MM.1S (cell line): ENCODE measurements around the gene GH2.

Experiments used
- DNase-seq: peaks from one replicate; pipeline ENCODE4 v3.0.0-alpha.2; 2015
- H2AFZ ChIP-seq: fragments of 300-600 bp; sonication (generic); 2 replicates; pipeline ENCODE4 v1.6.0; 2016; ENCODE audit warnings: antibody characterized with exemption, low read length
- H3F3A ChIP-seq: fragments of 300-600 bp; sonication (generic); 2 replicates; pipeline ENCODE4 v1.6.1; 2016; ENCODE audit warnings: mild to moderate bottlenecking, antibody characterized with exemption, low read length, moderate library complexity, mixed read lengths; ENCODE audit not compliant: insufficient read depth
- H3K27ac ChIP-seq: fragments of 300-600 bp; sonication (generic); 2 replicates; pipeline ENCODE4 v1.5.1; 2016; ENCODE audit warnings: mild to moderate bottlenecking, low read length
- H3K27me3 ChIP-seq: fragments of 300-600 bp; sonication (generic); replicated peaks from 2 replicates; pipeline ENCODE4 v1.6.0; 2016; ENCODE audit warnings: low read length; ENCODE audit not compliant: insufficient read depth
- H3K36me3 ChIP-seq: fragments of 300-600 bp; sonication (generic); replicated peaks from 2 replicates; pipeline ENCODE4 v1.6.1; 2016; ENCODE audit warnings: mild to moderate bottlenecking, low read length, mixed read lengths; ENCODE audit not compliant: insufficient read depth
- H3K4me1 ChIP-seq: fragments of 300-600 bp; sonication (generic); 2 replicates; pipeline ENCODE4 v1.6.1; 2016; ENCODE audit warnings: low read length, mixed read lengths
- H3K4me2 ChIP-seq: fragments of 300-600 bp; sonication (generic); 2 replicates; pipeline ENCODE4 v1.6.0; 2016; ENCODE audit warnings: low read depth, low read length
- H3K4me3 ChIP-seq: fragments of 300-600 bp; sonication (generic); 2 replicates; pipeline ENCODE4 v1.5.1; 2016; ENCODE audit warnings: low read length, mixed read lengths
- H3K79me2 ChIP-seq: fragments of 300-600 bp; sonication (generic); 2 replicates; pipeline ENCODE4 v1.6.1; 2016; ENCODE audit warnings: mixed run types, low read length, mixed read lengths
- H3K9ac ChIP-seq: fragments of 300-600 bp; sonication (generic); 2 replicates; pipeline ENCODE4 v1.6.1; 2016; ENCODE audit warnings: low read length, mixed read lengths
- H3K9me2 ChIP-seq: fragments of 300-600 bp; sonication (generic); replicated peaks from 2 replicates; pipeline ENCODE4 v1.6.1; 2016; ENCODE audit warnings: mild to moderate bottlenecking, low read length, mixed read lengths; ENCODE audit not compliant: insufficient read depth
- H3K9me3 ChIP-seq: fragments of 300-600 bp; sonication (generic); replicated peaks from 2 replicates; pipeline ENCODE4 v1.6.1; 2016; ENCODE audit warnings: mild to moderate bottlenecking, low read length, mixed read lengths; ENCODE audit not compliant: insufficient read depth
- H4K20me1 ChIP-seq: fragments of 300-600 bp; sonication (generic); 2 replicates; pipeline ENCODE4 v1.6.1; 2016; ENCODE audit warnings: mild to moderate bottlenecking, low read length, moderate library complexity, mixed read lengths; ENCODE audit not compliant: insufficient read depth
- CTCF ChIP-seq: fragments of 300-600 bp; sonication (generic); IDR thresholded peaks from 2 replicates; pipeline ENCODE4 v1.5.1; 2016; ENCODE audit warnings: antibody characterized with exemption, low read length, mixed read lengths
- EZH2 ChIP-seq: fragments of 300-600 bp; sonication (generic); optimal IDR thresholded peaks from 2 replicates; pipeline ENCODE3; 2017; ENCODE audit warnings: low read depth, mild to moderate bottlenecking, antibody characterized with exemption, low read length, mixed read lengths
- EZH2phosphoT487 ChIP-seq: fragments of 300-600 bp; sonication (generic); IDR thresholded peaks from 2 replicates; pipeline ENCODE4 v1.6.1; 2018; ENCODE audit warnings: antibody characterized with exemption, low read length

GH2 gene

GRCh38 chr17:63881935-63882601 is at the start of gene GH2:
Gene GH2 (minus strand): TSS chr17:63881944. CDS start chr17:63881801, 143 bp downstream.
- no peak within 1 kb of the TSS for H3K27ac ChIP-seq
- no peak within 1 kb of the TSS for H3K4me3 ChIP-seq
- H3K4me1 ChIP-seq = no peaks in the 10 kb centered on the region
- TF ChIP-seq EZH2 = no peak
- TF ChIP-seq CTCF = peak; percentile 54
- no peak for TF ChIP-seq EZH2phosphoT487
- H3F3A ChIP-seq = no peaks in the 10 kb centered on the region
- H3K27me3 ChIP-seq = peaks cover 20% of the 10 kb centered on the region
- H4K20me1 ChIP-seq = no peaks in the 10 kb centered on the region
- no peak within 1 kb of the TSS for H2AFZ ChIP-seq
- no peak within 1 kb of the TSS for H3K9ac ChIP-seq
- no peaks in the 10 kb centered on the region for H3K36me3 ChIP-seq
- H3K79me2 ChIP-seq = no peaks in the 10 kb centered on the region
- no peaks in the 10 kb centered on the region for H3K9me3 ChIP-seq
- no peaks in the 10 kb centered on the region for H3K9me2 ChIP-seq
- DNase-seq = peak; percentile 53
- 0 out of 2 replicates have a peak within 1 kb of the TSS, but pooled peaks have one; percentile 5 for H3K4me2 ChIP-seq

- DNase-seq = peak; percentile 31
- no peak overlapping the region for H3K27ac ChIP-seq
Observed at GRCh38 chr17:63930951-63931575, 49.3 kb upstream of the GH2 start.

More at GRCh38 chr17:63930951-63931575, 49.3 kb upstream of the GH2 start:
- H4K20me1 ChIP-seq = no peaks in the 10 kb centered on the region
- H3K4me1 ChIP-seq = peaks cover 5% of the 10 kb centered on the region; the same call in 1 of the 2 replicates
- peak overlapping the region; percentile 51; the same call in 1 of the 2 replicates for H3K9ac ChIP-seq
- peak overlapping the region; percentile 85 for H3K4me2 ChIP-seq
- H3K27me3 ChIP-seq = no peaks in the 10 kb centered on the region
- H3K9me3 ChIP-seq = no peaks in the 10 kb centered on the region
- no peaks in the 10 kb centered on the region for H3K9me2 ChIP-seq
- H3K79me2 ChIP-seq = no peaks in the 10 kb centered on the region
- no peak for TF ChIP-seq EZH2phosphoT487
- no peak for TF ChIP-seq CTCF
- no peak for TF ChIP-seq EZH2
- peak overlapping the region; percentile 67 for H3K4me3 ChIP-seq
- H3K36me3 ChIP-seq = no peaks in the 10 kb centered on the region
- no peaks in the 10 kb centered on the region for H3F3A ChIP-seq
- H2AFZ ChIP-seq = peak overlapping the region; percentile 81
